NT2/D1 (cell line): Measurements from ENCODE around the gene POMT2.

ENCODE experiments used
- DNase-seq: peaks from one replicate; pipeline ENCODE4 v3.0.0-alpha.2; 2011; ENCODE audit warnings: low read depth, low spot score
- H3K27me3 ChIP-seq: 2 replicates; pipeline ENCODE4 v1.6.0; 2011; ENCODE audit warnings: mild to moderate bottlenecking; ENCODE audit not compliant: insufficient read length, insufficient read depth
- H3K36me3 ChIP-seq: 2 replicates; pipeline ENCODE4 v1.6.1; 2011; ENCODE audit warnings: mild to moderate bottlenecking, low read length, mixed read lengths; ENCODE audit not compliant: insufficient read depth, insufficient read length
- H3K4me1 ChIP-seq: 2 replicates; pipeline ENCODE4 v1.5.1; 2011; ENCODE audit not compliant: insufficient read depth, insufficient read length
- H3K4me3 ChIP-seq: 2 replicates; pipeline ENCODE4 v1.5.1; 2011; ENCODE audit warnings: low read depth; ENCODE audit not compliant: insufficient read length
- H3K9ac ChIP-seq: 2 replicates; pipeline ENCODE4 v1.6.0; 2011; ENCODE audit warnings: low read depth; ENCODE audit not compliant: insufficient read length
- H3K9me3 ChIP-seq: 2 replicates; pipeline ENCODE4 v1.5.1; 2011; ENCODE audit warnings: mild to moderate bottlenecking, low read length; ENCODE audit not compliant: insufficient read depth
- SUZ12 ChIP-seq: IDR thresholded peaks from 2 replicates; pipeline ENCODE4 v1.6.1; 2011; ENCODE audit not compliant: insufficient read length, insufficient read depth; ENCODE audit errors: extremely low read depth
- YY1 ChIP-seq: IDR thresholded peaks from 2 replicates; pipeline ENCODE4 v1.6.1; 2011; ENCODE audit not compliant: insufficient read length, insufficient read depth
- ZNF274 ChIP-seq: IDR thresholded peaks from 2 replicates; pipeline ENCODE4 v1.6.1; 2011; ENCODE audit warnings: mild to moderate bottlenecking, low read depth, low read length

The POMT2 gene

DNA sequence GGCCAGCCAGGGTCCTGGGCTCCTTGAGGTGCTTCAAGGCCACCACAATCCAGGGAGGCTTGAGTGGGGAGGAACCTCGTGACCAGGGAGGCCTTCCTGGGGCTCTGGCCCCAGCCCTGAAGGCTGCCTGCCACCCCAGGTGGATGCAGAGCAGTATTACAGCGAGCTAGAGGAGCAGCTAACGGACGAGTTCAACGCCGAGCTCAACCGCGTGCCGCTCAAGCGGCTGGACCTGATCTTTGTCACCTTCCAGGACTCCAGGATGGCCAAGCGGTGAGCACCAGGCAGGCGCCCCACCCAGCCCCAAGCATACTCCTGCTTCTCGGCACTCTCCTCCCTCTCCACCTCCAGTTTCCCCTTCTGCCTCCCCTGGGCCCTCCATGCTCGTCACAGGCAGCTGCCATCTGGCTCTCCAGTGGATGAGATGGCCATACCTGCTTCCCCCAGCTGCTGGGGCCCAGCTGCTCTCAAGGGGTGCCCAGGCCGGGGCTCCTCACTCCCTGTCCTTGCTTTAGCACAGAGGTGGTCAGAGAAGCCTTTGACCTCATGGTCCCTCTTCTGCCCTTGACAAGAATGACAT lies 80.3 kb downstream of the POMT2 start:
- Histone ChIP-seq H3K4me3 (no peak overlapping the region), H3K4me1 (no peaks in the 10 kb centered on the region), H3K9me3 (no peaks in the 10 kb centered on the region), H3K9ac (no peak overlapping the region), H3K36me3 (no peaks in the 10 kb centered on the region), H3K27me3 (no peaks in the 10 kb centered on the region)
- DNase-seq = no peak
- TF ChIP-seq ZNF274 (no peak), SUZ12 (no peak), YY1 (no peak)

DNA sequence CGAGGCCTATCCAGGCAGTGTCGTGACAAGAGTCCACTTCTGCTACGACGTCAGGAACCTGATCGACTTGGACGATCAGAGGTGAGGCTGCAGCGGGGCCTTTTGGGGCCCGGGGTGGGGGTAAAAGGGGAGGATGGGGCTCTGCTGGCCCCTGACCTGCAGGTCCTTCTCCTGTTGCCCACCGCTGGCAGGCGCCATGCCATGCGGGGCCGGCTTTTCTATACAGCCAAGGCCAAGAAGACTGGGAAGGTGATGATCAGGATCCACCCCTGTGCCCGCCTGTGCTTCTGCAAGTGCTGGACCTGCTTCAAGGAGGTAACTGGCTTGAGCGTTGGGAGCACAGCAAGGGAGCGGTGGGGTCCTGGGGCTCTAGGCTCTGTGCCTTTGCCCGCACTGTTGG lies 81.3 kb downstream of the POMT2 start:
- H3K27me3 ChIP-seq = no peaks in the 10 kb centered on the region
- no peak overlapping the region for H3K4me3 ChIP-seq

DNA sequence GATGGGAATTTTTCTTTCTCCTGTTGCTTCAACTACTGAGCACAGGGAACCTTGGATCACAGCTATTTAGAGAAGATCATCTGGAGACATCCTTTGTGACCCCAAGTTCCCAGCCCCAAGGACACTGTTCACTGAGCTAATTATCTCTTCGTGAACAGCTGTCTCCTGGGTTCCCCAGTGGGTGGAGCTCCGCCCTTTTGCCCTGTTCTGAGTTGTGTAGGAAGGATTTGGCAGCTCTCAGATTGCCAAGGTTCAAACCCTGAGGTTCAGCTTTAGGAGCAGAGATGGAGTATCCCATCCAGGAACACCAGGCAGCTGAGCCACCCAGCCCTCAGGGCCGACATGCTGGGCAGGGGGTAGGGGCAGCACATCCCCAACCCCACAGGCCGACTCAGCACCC lies 81.7 kb downstream of the POMT2 start:
- Histone ChIP-seq H3K9me3 (no peaks in the 10 kb centered on the region), H3K27me3 (no peaks in the 10 kb centered on the region), H3K36me3 (no peaks in the 10 kb centered on the region), H3K9ac (no peak overlapping the region), H3K4me3 (no peak overlapping the region), H3K4me1 (no peaks in the 10 kb centered on the region)
- DNase-seq = no peak
- no peak for TF ChIP-seq ZNF274
- no peak for TF ChIP-seq SUZ12
- TF ChIP-seq YY1 = no peak

More for the DNA sequence above, 81.3 kb downstream of the POMT2 start:
- Histone ChIP-seq H3K9ac (no peak overlapping the region), H3K36me3 (no peaks in the 10 kb centered on the region), H3K4me1 (no peaks in the 10 kb centered on the region), H3K9me3 (no peaks in the 10 kb centered on the region)
- DNase-seq = no peak
- TF ChIP-seq SUZ12 (no peak), ZNF274 (no peak), YY1 (no peak)

DNA sequence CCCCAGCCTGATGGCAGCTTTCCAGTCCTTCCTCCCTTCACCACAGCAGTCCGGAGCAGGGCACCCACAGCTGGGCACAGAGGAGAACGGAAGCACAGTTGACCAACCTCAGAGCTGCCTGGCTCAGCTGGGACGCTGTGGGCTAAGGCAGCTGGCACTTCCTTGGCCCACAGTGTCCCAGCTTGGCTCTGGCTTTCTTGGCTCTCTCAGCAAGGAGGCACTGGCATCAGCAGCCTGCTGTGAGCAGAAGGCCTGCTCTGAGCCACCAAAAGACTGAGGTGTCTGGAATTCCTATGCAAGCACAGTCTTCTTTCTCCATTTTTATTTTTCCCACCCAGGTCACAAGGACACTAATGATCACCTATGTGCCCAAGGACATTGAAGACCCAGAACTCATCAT lies 82.3 kb downstream of the POMT2 start:
- H3K9ac ChIP-seq = no peak overlapping the region
- no peaks in the 10 kb centered on the region for H3K36me3 ChIP-seq
- no peak for TF ChIP-seq YY1
- TF ChIP-seq ZNF274 = no peak
- no peak for TF ChIP-seq SUZ12
- no peak overlapping the region for H3K4me3 ChIP-seq
- H3K27me3 ChIP-seq = no peaks in the 10 kb centered on the region
- no peak for DNase-seq
- H3K9me3 ChIP-seq = no peaks in the 10 kb centered on the region
- H3K4me1 ChIP-seq = no peaks in the 10 kb centered on the region

DNA sequence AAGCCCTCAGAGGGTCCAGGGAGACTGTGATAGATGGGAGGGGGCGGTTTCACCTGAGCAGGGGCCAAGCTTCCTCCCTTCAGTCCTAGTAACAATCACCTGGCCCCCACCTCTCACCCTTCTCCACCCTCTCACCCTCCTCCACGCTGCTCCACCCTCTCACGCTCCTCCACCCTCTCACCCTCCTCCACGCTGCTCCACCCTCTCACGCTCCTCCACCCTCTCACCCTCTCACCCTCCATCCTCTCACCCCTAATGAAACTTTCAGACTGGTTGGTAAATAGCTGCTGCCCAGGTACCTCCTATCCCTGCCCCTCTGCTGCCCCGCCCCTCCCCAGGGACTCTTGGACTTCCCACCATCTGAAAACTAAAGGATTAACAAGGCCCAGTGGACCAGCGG lies 83.9 kb downstream of the POMT2 start:
- no peaks in the 10 kb centered on the region for H3K36me3 ChIP-seq
- H3K9me3 ChIP-seq = no peaks in the 10 kb centered on the region
- no peak overlapping the region for H3K4me3 ChIP-seq
- no peaks in the 10 kb centered on the region for H3K27me3 ChIP-seq
- TF ChIP-seq YY1 (no peak), SUZ12 (no peak), ZNF274 (no peak)
- no peak for DNase-seq
- no peak overlapping the region for H3K9ac ChIP-seq
- H3K4me1 ChIP-seq = no peaks in the 10 kb centered on the region

DNA sequence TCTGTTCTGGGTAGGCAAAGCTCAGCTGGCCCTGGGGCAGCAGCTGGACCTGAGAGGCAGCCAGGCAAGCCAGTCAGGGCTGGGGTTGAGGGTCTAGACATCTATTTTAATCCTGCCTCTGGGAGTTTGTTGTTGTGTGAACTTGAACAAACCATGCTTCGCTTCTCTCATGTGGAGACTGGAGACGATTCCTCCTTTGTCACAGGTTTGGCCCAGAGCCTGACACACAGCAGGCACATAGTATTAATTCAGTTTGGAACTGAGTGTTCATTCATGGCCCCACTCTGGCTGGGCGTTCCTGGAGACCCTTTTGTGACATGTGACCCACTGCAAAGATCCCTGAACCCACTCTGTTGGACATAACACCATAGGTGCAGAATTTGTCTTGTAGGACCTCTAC lies 89.0 kb downstream of the POMT2 start:
- H3K4me1 ChIP-seq = no peaks in the 10 kb centered on the region
- no peak overlapping the region for H3K4me3 ChIP-seq
- no peaks in the 10 kb centered on the region for H3K27me3 ChIP-seq
- H3K36me3 ChIP-seq = no peaks in the 10 kb centered on the region
- DNase-seq = no peak
- H3K9me3 ChIP-seq = no peaks in the 10 kb centered on the region
- TF ChIP-seq SUZ12 (no peak), YY1 (no peak), ZNF274 (no peak)
- H3K9ac ChIP-seq = no peak overlapping the region

DNA sequence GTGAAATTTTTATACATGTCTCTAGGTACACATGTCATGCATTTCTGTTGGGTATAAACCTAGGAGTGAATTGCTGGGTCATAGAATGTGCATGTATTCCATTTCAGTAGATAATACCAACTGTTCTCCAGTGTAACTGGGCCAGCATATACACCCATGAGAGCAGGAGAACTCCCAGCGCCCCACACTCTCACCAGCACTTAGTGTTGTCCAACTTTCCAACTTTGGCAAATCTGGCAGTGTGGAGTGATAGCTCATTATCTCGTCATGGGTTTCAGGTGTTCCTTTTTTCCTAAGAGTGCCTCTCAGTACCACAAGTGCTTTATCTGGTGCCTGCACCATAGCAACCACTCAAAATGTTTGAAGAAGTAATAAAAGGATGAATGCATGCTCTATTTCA lies 89.8 kb downstream of the POMT2 start:
- H3K4me3 ChIP-seq = no peak overlapping the region
- TF ChIP-seq YY1 (no peak), SUZ12 (no peak), ZNF274 (no peak)
- no peak overlapping the region for H3K9ac ChIP-seq
- no peak for DNase-seq
- H3K36me3 ChIP-seq = no peaks in the 10 kb centered on the region
- H3K9me3 ChIP-seq = no peaks in the 10 kb centered on the region
- no peaks in the 10 kb centered on the region for H3K27me3 ChIP-seq
- peaks cover 3% of the 10 kb centered on the region for H3K4me1 ChIP-seq
